GM12878 (cell line): Measurements from ENCODE around the gene GTF3C1. TPM values are rescaled to one million over a fixed set of nuclear protein-coding genes. Genes with fewer than 3 reads are reported as not detected.

Experiments
- ATAC-seq: fragments of 200-7000 bp; cut with Tn5 transposase; 3 replicates; pipeline ENCODE4 v1.9.1; 2020; ENCODE audit warnings: mild to moderate bottlenecking, moderate library complexity
- BruUV-seq: library from RNA; stranded (reverse); fragments of 400-500 nt; replicated peaks from 2 replicates; lab custom pipeline; 2021; lab: Mats Ljungman, UMichigan
- CTCF ChIA-PET: fragments of 300-600 bp; sonication (Branson Sonifier 250); formaldehyde crosslinking; extraction: SDS; loops from one replicate; lab custom pipeline; 2021; ENCODE audit warnings: inconsistent platforms; lab: Yijun Ruan, JAX
- POLR2A ChIA-PET: fragments of 350-600 bp; formaldehyde crosslinking; extraction: SDS; loops from one replicate; lab custom pipeline; 2021; ENCODE audit warnings: inconsistent platforms; lab: Charles Lee
- RAD21 ChIA-PET: fragments of 300-600 bp; sonication (Branson Sonifier 250); formaldehyde crosslinking; loops from one replicate; lab custom pipeline; 2023; ENCODE audit warnings: antibody characterized with exemption; ENCODE audit not compliant: unreplicated experiment; lab: Charles Lee
- SMC1A ChIA-PET: fragments of 300-600 bp; sonication (Branson Sonifier 250); formaldehyde crosslinking; loops from one replicate; lab custom pipeline; 2023; ENCODE audit not compliant: unreplicated experiment, uncharacterized antibody; lab: Charles Lee
- DNase-seq: peaks from one replicate; pipeline ENCODE4 v3.0.0-alpha.2; 2011; ENCODE audit warnings: low read depth, low spot score
- FAIRE-seq: peaks from 3 replicates; lab custom pipeline; 2011; peaks lifted over from hg19 to GRCh38; lab: Jason Lieb, UNC
- H2AFZ ChIP-seq: 2 replicates; pipeline ENCODE4 v1.6.0; 2011; ENCODE audit warnings: low read depth, low read length, control low read depth; ENCODE audit not compliant: control insufficient read depth
- H3K27ac ChIP-seq: 2 replicates; pipeline ENCODE4 v1.5.1; 2011; ENCODE audit warnings: control low read depth; ENCODE audit not compliant: control insufficient read depth, insufficient read depth
- H3K27me3 ChIP-seq, 2 experiments: replicated peaks in 1 of 2; 2 replicates each; pipeline versions ENCODE4 v1.6.0 to v1.6.1; 2011; ENCODE audit warnings: low read length in 1 of 2; ENCODE audit not compliant: control insufficient read depth in 2 of 2, insufficient read depth in 2 of 2
- H3K36me3 ChIP-seq, 2 experiments: 2 replicates each; pipeline ENCODE4 v1.5.1; 2011; ENCODE audit warnings: low read length in 1 of 2; ENCODE audit not compliant: control insufficient read depth in 2 of 2, insufficient read depth in 2 of 2
- H3K4me1 ChIP-seq: 2 replicates; pipeline ENCODE4 v1.6.1; 2011; ENCODE audit warnings: mild to moderate bottlenecking, low read length, moderate library complexity, mixed read lengths; ENCODE audit not compliant: control insufficient read depth, insufficient read depth
- H3K4me2 ChIP-seq: 2 replicates; pipeline ENCODE4 v1.6.0; 2011; ENCODE audit warnings: control low read depth; ENCODE audit not compliant: control insufficient read depth, insufficient read depth
- H3K4me3 ChIP-seq: fragments of 200-600 bp; sonication (generic); 2 replicates; pipeline ENCODE4 v1.5.1; 2016
- H3K79me2 ChIP-seq: 2 replicates; pipeline ENCODE4 v1.6.0; 2011; ENCODE audit warnings: low read length; ENCODE audit not compliant: control insufficient read depth, insufficient read depth
- H3K9ac ChIP-seq: 2 replicates; pipeline ENCODE4 v1.8.0; 2011; ENCODE audit warnings: low read length, control low read depth, mixed read lengths; ENCODE audit not compliant: control insufficient read depth, insufficient read depth
- H3K9me3 ChIP-seq: replicated peaks from 3 replicates; pipeline ENCODE4 v1.5.1; 2011; ENCODE audit warnings: mild to moderate bottlenecking, low read length; ENCODE audit not compliant: control insufficient read depth, insufficient read depth
- H4K20me1 ChIP-seq: 2 replicates; pipeline ENCODE4 v1.6.0; 2011; ENCODE audit not compliant: control insufficient read depth, insufficient read depth
- RAD51 ChIP-seq: fragments of 450-650 bp; IDR thresholded peaks from 2 replicates; pipeline ENCODE4 v1.6.1; 2016; ENCODE audit warnings: moderate library complexity, mild to moderate bottlenecking, inconsistent platforms
- SKIL ChIP-seq: fragments of 450-650 bp; IDR thresholded peaks from 2 replicates; pipeline ENCODE4 v1.6.1; 2017; ENCODE audit warnings: mild to moderate bottlenecking, low read depth, inconsistent platforms; ENCODE audit not compliant: poor library complexity, severe bottlenecking
- SRF ChIP-seq, 2 experiments: IDR thresholded peaks; 2 replicates each; pipeline ENCODE4 v1.6.1; 2011; ENCODE audit warnings: low read depth in 2 of 2, low read length in 2 of 2, mild to moderate bottlenecking in 1 of 2, moderate library complexity in 1 of 2
- WGBS: methylation state at CpG from one replicate; pipeline ENCODE4 v1.1.6; 2016; ENCODE audit warnings: low lambda C conversion rate; ENCODE audit not compliant: insufficient replicate concordance, insufficient coverage; ENCODE audit errors: missing lambda C conversion rate; 5-methylcytosine and 5-hydroxymethylcytosine counted together
- in situ Hi-C: fragments of 300-500 bp; cut with MboI; formaldehyde crosslinking; loops from 9 replicates; pipeline ENCODE4 v1.14.3; 2018; ENCODE audit warnings: mixed read lengths
- intact Hi-C: fragments of 100-400 bp; cut with micrococcal nuclease; formaldehyde crosslinking; loops from one replicate; pipeline ENCODE4 v1.14.2; 2022; ENCODE audit not compliant: unreplicated experiment
- polyA plus RNA-seq, 11 experiments: library from polyadenylated mRNA; depleted of rRNA in 4 of 11; unstranded in 6 of 11; stranded (reverse) in 5 of 11; fragments of >200 nt; fragmentation: Nextera tagmentation in 4 of 11; fragmentation: Illumina TruSeq in 1 of 11; extraction: Ambion mirVana in 4 of 11; extraction: Trizol in 1 of 11; gene quantifications; 1 replicate in 1 of 11; 2 replicates in 10 of 11; pipeline versions ENCODE4 v1.2.1 to v1.2.3, GENCODE V29; 2011 to 2016; ENCODE audit warnings: inconsistent platforms in 2 of 11, missing spikeins in 2 of 11, low read depth in 1 of 11
- total RNA-seq, 4 experiments: library from RNA; depleted of rRNA in 3 of 4; stranded (reverse); fragments of >200 nt in 3 of 4; fragmentation: Illumina TruSeq in 1 of 4; extraction: Trizol in 1 of 4; gene quantifications; 2 replicates each; pipeline versions ENCODE4 v1.2.1 to v1.2.3, GENCODE V29; 2013 to 2021

GTF3C1 gene
- total and polyA plus RNA-seq, 10 of the 15 experiments (the other 5 are each of a cell fraction or from before 2014, with no cell fraction given) = 0.98 to 60.9 (median 34.3) TPM

- H4K20me1 ChIP-seq = no peaks in the 10 kb centered on the region
- ChIA-PET RAD21 (no interaction called here), POLR2A (no interaction called here), SMC1A (no interaction called here), CTCF (no interaction called here)
- H3K27me3 ChIP-seq = no peaks in the 10 kb centered on the region
- in situ Hi-C loops = no loop called here
- H3K4me3 ChIP-seq = no peak overlapping the region
- no peak overlapping the region for H3K4me2 ChIP-seq
- peaks cover 28 to 29% of the 10 kb centered on the region in 2 experiments for H3K36me3 ChIP-seq
- H3K4me1 ChIP-seq = no peaks in the 10 kb centered on the region
- DNase-seq = no peak
- H3K9ac ChIP-seq = no peak overlapping the region
- TF ChIP-seq SKIL (no peak), SRF (IDR thresholded peaks at IDR 0.05; ENCODE audit: low read depth in 2 of 2, low read length in 2 of 2) (no peak), RAD51 (no peak)
- FAIRE-seq = no peak
- no TSS peak for BruUV-seq
- no peak overlapping the region for H3K27ac ChIP-seq
- intact Hi-C loops = no loop called here
- no peaks in the 10 kb centered on the region for H3K9me3 ChIP-seq
- no peak overlapping the region for H2AFZ ChIP-seq
- H3K79me2 ChIP-seq = no peaks in the 10 kb centered on the region
- 98% methylated on average over 9 of the region's 9 CpGs for WGBS
- no peak for ATAC-seq
Observed at GRCh38 chr16:27473101-27473900, 76.4 kb downstream of the GTF3C1 start.
